Astrocyte (in vitro differentiated cells and primary cell): ENCODE results near the gene CENPX. TPM values are rescaled to one million over a fixed set of nuclear protein-coding genes. Genes with fewer than 3 reads are reported as not detected.
A peak's percentile ranks its signal among the peaks of the same experiment; 100 is the strongest.

Experiments used
- DNase-seq: peaks from one replicate; pipeline ENCODE4 v3.0.0-alpha.2; 2010; ENCODE audit warnings: low read depth
- FAIRE-seq: peaks from 2 replicates; lab custom pipeline; 2011; peaks lifted over from hg19 to GRCh38; lab: Jason Lieb, UNC
- H2AFZ ChIP-seq: 2 replicates; pipeline ENCODE4 v1.6.0; 2012; ENCODE audit warnings: low read depth, low read length, inconsistent platforms
- H3K27ac ChIP-seq: 2 replicates; pipeline ENCODE4 v1.5.1; 2011; ENCODE audit warnings: low read depth, low read length, inconsistent platforms
- H3K27me3 ChIP-seq: 2 replicates; pipeline ENCODE4 v1.6.0; 2011; ENCODE audit warnings: low read length, inconsistent platforms; ENCODE audit not compliant: insufficient read depth
- H3K36me3 ChIP-seq: 2 replicates; pipeline ENCODE4 v1.5.1; 2011; ENCODE audit warnings: low read length, inconsistent platforms; ENCODE audit not compliant: insufficient read depth
- H3K4me1 ChIP-seq: 2 replicates; pipeline ENCODE4 v1.5.1; 2011; ENCODE audit warnings: low read length, inconsistent platforms; ENCODE audit not compliant: insufficient read depth
- H3K4me2 ChIP-seq: 2 replicates; pipeline ENCODE4 v1.6.0; 2012; ENCODE audit warnings: low read length, inconsistent platforms
- H3K4me3 ChIP-seq: 2 replicates; pipeline ENCODE4 v1.5.1; 2011; ENCODE audit warnings: low read depth, mild to moderate bottlenecking, low read length, inconsistent platforms; ENCODE audit not compliant: insufficient read depth
- H3K79me2 ChIP-seq: 2 replicates; pipeline ENCODE4 v1.6.0; 2012; ENCODE audit warnings: mild to moderate bottlenecking, low read length, inconsistent platforms; ENCODE audit not compliant: insufficient read depth
- H3K9ac ChIP-seq: 2 replicates; pipeline ENCODE4 v1.6.0; 2012; ENCODE audit warnings: mild to moderate bottlenecking, low read length, inconsistent platforms
- H3K9me3 ChIP-seq: 2 replicates; pipeline ENCODE4 v1.5.1; 2012; ENCODE audit warnings: low read depth, mild to moderate bottlenecking, low read length, inconsistent platforms; ENCODE audit not compliant: insufficient read depth
- H4K20me1 ChIP-seq: 2 replicates; pipeline ENCODE4 v1.6.0; 2012; ENCODE audit warnings: low read length, inconsistent platforms; ENCODE audit not compliant: insufficient read depth
- H3K27ac Mint-ChIP-seq: one replicate; pipeline ENCODE4 v1.8.0; 2021; ENCODE audit warnings: mild to moderate bottlenecking, mixed read lengths; ENCODE audit not compliant: unreplicated experiment
- H3K27me3 Mint-ChIP-seq: one replicate; pipeline ENCODE4 v1.8.0; 2021; ENCODE audit warnings: low read depth, mixed read lengths; ENCODE audit not compliant: unreplicated experiment
- H3K36me3 Mint-ChIP-seq: one replicate; pipeline ENCODE4 v1.8.0; 2021; ENCODE audit warnings: low read depth, mixed read lengths; ENCODE audit not compliant: unreplicated experiment
- H3K4me1 Mint-ChIP-seq: one replicate; pipeline ENCODE4 v1.8.0; 2021; ENCODE audit warnings: low read depth, mixed read lengths; ENCODE audit not compliant: unreplicated experiment
- H3K4me3 Mint-ChIP-seq: one replicate; pipeline ENCODE4 v1.8.0; 2021; ENCODE audit warnings: mild to moderate bottlenecking, moderate library complexity, mixed read lengths; ENCODE audit not compliant: unreplicated experiment
- H3K9me3 Mint-ChIP-seq: one replicate; pipeline ENCODE4 v1.8.0; 2021; ENCODE audit warnings: mild to moderate bottlenecking, mixed read lengths; ENCODE audit not compliant: unreplicated experiment
- EZH2 ChIP-seq: IDR thresholded peaks from 2 replicates; pipeline ENCODE4 v1.6.1; 2012; ENCODE audit warnings: mild to moderate bottlenecking, low read length, inconsistent platforms; ENCODE audit not compliant: insufficient read depth
- total RNA-seq: library from RNA; stranded (reverse); gene quantifications from 2 replicates; pipeline ENCODE4 v1.2.1, GENCODE V29; 2021
- TF ChIP-seq, protein P1 (sequence below): IDR thresholded peaks from 2 replicates; pipeline ENCODE4 v1.5.1; 2011; ENCODE audit warnings: low read depth, mild to moderate bottlenecking, inconsistent platforms, low read length, moderate library complexity; ENCODE audit not compliant: insufficient read depth

Gene CENPX
- total RNA-seq, 1 donor from 2014 or later, result 26.7 TPM

DNA sequence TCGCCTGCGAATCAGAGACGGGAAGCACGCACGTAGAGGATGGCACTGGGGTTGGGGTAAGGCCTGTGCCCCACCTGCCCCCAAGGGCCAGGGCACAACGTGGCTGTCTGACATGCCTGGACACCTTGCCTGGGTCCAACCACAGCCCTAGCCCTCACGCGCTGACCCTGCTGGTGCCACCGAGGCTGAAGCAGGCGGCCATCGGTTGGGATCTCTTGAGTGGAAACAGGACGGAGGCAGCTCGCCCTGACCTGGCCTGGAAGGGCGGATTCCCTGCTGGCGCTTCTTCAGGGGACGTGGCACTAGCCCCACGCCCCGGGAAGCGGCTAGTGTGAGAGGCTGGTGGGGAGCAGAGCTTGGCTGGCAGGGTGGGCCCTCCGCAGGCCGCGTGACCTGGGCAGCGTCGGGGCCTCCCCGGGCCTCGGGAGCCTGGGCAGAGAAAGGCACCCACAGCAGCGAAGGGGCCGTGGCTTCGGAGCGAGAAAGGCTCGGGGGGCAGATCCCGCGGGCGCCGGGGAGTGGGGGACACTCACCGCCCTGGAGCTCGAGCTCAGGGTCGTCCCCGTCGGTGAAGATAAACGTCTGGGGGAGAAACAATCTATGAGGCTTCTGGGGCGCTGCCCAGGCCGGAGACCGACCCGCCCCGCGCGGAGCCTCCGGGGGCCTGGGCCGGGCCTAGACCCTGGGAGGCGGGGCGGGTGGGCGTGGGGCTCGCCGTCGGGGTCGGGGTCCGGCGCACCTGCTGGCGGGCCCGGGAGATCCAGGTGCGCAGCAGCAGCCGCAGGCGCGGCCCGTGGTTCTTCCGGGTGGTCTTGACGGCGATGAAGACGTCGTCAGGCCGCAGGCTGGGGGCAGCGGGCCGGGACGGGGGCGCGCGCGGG, 28.3 kb upstream of the CENPX start:
- peak overlapping the region; percentile 88 for H3K4me3 Mint-ChIP-seq
- peak overlapping the region; percentile 47 for H3K27ac Mint-ChIP-seq
- Histone ChIP-seq H3K79me2 (peaks cover 43% of the 10 kb centered on the region), H4K20me1 (peaks cover 20% of the 10 kb centered on the region), H3K4me1 (peaks cover 17% of the 10 kb centered on the region), H3K36me3 (no peaks in the 10 kb centered on the region), H3K4me2 (peak overlapping the region; percentile 99), H3K9me3 (no peaks in the 10 kb centered on the region), H3K27ac (no peak overlapping the region), H3K27me3 (no peaks in the 10 kb centered on the region), H3K9ac (peak overlapping the region; percentile 89), H3K4me3 (peak overlapping the region; percentile 62), H2AFZ (peak overlapping the region; percentile 56)
- H3K36me3 Mint-ChIP-seq, result peaks cover 10% of the 10 kb centered on the region
- H3K9me3 Mint-ChIP-seq, result no peaks in the 10 kb centered on the region
- DNase-seq (no peak), FAIRE-seq (no peak)
- H3K27me3 Mint-ChIP-seq, result no peaks in the 10 kb centered on the region
- TF ChIP-seq, protein P1, sequence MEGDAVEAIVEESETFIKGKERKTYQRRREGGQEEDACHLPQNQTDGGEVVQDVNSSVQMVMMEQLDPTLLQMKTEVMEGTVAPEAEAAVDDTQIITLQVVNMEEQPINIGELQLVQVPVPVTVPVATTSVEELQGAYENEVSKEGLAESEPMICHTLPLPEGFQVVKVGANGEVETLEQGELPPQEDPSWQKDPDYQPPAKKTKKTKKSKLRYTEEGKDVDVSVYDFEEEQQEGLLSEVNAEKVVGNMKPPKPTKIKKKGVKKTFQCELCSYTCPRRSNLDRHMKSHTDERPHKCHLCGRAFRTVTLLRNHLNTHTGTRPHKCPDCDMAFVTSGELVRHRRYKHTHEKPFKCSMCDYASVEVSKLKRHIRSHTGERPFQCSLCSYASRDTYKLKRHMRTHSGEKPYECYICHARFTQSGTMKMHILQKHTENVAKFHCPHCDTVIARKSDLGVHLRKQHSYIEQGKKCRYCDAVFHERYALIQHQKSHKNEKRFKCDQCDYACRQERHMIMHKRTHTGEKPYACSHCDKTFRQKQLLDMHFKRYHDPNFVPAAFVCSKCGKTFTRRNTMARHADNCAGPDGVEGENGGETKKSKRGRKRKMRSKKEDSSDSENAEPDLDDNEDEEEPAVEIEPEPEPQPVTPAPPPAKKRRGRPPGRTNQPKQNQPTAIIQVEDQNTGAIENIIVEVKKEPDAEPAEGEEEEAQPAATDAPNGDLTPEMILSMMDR, result no peak
- TF ChIP-seq EZH2, result no peak
- H3K4me1 Mint-ChIP-seq, result peaks cover 5% of the 10 kb centered on the region

DNA sequence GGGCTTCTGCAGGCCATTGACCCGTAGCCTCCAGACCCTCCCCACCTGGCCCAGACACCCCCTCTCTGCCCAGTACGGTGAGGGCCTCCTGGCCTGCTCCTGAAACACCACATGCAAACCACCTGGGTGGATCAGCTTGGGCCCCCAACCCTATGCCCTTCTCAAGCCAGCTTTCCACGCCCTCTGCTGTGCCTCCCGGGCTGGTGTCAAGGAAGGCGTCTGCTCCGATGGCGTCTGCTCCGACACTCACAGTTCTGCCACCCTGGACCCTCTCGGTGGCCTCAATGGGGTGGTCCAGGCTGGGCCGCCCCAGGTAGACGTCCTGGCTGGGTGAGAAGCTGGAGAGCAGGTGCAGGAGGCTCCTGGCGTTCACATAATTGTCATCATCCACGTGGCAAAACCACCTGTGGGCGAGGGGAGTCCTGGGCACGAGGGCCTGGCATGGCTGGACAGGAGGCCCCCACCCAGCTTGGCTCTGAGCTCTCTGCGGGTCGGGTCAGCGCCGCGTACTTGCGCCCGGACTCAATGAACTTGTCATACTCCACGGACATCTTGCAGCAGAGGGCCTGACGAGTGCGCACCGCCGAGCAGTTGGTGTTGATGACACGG, 27.6 kb upstream of the CENPX start:
- H2AFZ ChIP-seq, result no peak overlapping the region
- H3K4me3 Mint-ChIP-seq, result peak overlapping the region; percentile 88

More for the DNA sequence above, 27.6 kb upstream of the CENPX start:
- Histone ChIP-seq H4K20me1 (peaks cover 16% of the 10 kb centered on the region), H3K36me3 (no peaks in the 10 kb centered on the region), H3K9me3 (no peaks in the 10 kb centered on the region), H3K4me1 (peaks cover 17% of the 10 kb centered on the region), H3K9ac (peak overlapping the region; percentile 89), H3K79me2 (peaks cover 42% of the 10 kb centered on the region), H3K27ac (no peak overlapping the region), H3K27me3 (no peaks in the 10 kb centered on the region), H3K4me3 (peak overlapping the region; percentile 62), H3K4me2 (peak overlapping the region; percentile 99)
- Mint-ChIP-seq H3K27me3 (no peaks in the 10 kb centered on the region), H3K36me3 (peaks cover 10% of the 10 kb centered on the region), H3K4me1 (peaks cover 5% of the 10 kb centered on the region), H3K9me3 (no peaks in the 10 kb centered on the region), H3K27ac (no peak overlapping the region)
- FAIRE-seq (no peak), DNase-seq (no peak)
- TF ChIP-seq, protein P1, result no peak
- no peak for TF ChIP-seq EZH2
